ENCODE results near the gene AHI1.

DNA sequence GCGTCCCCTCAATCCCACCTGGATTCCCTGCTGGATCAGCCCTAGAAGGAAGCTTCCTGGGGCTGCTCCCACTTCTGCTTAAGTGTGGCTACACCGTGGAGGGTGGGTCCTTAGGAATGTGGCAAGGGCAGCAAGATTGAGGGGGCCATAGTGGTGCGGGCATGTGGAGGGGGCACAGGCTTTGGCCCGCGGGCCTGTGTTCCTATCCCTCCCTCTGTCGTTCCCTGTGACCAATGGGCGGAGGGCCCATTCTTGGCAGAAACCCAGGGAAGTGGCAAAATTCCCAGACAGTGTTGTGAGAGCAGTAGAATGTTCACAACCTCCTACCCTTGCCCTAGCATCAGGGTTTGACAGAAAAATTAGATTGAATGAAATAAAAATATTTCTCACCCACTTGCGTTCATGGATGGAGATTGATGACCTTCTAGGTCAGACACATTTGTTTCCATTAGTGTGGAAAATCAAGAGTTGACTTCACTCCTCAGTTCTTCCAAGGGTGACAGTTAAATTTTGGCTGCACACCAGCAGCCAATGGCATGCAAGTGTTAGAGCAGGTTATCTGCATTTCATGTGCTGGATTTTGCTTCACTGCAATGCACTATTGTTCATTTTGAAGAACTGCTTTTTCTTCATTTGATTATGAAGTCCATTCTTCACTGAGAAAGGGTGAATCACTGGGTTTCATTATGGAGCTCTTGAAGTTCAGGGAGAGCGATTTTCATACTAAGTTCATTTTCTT, 49.3 kb upstream of the AHI1 start:
- TF ChIP-seq, protein P1, sequence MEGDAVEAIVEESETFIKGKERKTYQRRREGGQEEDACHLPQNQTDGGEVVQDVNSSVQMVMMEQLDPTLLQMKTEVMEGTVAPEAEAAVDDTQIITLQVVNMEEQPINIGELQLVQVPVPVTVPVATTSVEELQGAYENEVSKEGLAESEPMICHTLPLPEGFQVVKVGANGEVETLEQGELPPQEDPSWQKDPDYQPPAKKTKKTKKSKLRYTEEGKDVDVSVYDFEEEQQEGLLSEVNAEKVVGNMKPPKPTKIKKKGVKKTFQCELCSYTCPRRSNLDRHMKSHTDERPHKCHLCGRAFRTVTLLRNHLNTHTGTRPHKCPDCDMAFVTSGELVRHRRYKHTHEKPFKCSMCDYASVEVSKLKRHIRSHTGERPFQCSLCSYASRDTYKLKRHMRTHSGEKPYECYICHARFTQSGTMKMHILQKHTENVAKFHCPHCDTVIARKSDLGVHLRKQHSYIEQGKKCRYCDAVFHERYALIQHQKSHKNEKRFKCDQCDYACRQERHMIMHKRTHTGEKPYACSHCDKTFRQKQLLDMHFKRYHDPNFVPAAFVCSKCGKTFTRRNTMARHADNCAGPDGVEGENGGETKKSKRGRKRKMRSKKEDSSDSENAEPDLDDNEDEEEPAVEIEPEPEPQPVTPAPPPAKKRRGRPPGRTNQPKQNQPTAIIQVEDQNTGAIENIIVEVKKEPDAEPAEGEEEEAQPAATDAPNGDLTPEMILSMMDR (IDR thresholded peaks at IDR 0.05) = no peak
- no peak for TF ChIP-seq ZFX (IDR thresholded peaks at IDR 0.05; ENCODE audit: borderline replicate concordance)
